Ishikawa (cell line): Measurements from ENCODE around the gene PCCA.

Experiments
- CEBPB ChIP-seq: IDR thresholded peaks from 2 replicates; pipeline ENCODE4 v1.6.1; 2012
- CREB1 ChIP-seq: IDR thresholded peaks from 2 replicates; pipeline ENCODE4 v1.6.1; 2012; ENCODE audit warnings: low read depth
- EGR1 ChIP-seq: IDR thresholded peaks from 2 replicates; pipeline ENCODE4 v1.6.1; 2012
- EP300 ChIP-seq: IDR thresholded peaks from 2 replicates; pipeline ENCODE4 v1.6.1; 2012; ENCODE audit warnings: borderline replicate concordance
- FOXM1 ChIP-seq: IDR thresholded peaks from 2 replicates; pipeline ENCODE4 v1.6.1; 2012; ENCODE audit warnings: low read depth, borderline replicate concordance
- NFIC ChIP-seq: IDR thresholded peaks from 2 replicates; pipeline ENCODE4 v1.6.1; 2012
- RAD21 ChIP-seq: IDR thresholded peaks from 2 replicates; pipeline ENCODE4 v1.6.1; 2012; ENCODE audit warnings: low read depth
- TAF1 ChIP-seq: IDR thresholded peaks from 2 replicates; pipeline ENCODE4 v1.6.1; 2012; ENCODE audit warnings: low read depth, mild to moderate bottlenecking
- TCF12 ChIP-seq: IDR thresholded peaks from 2 replicates; pipeline ENCODE4 v1.6.1; 2012; ENCODE audit warnings: low read depth
- TEAD4 ChIP-seq: IDR thresholded peaks from 2 replicates; pipeline ENCODE4 v1.6.1; 2012
- YY1 ChIP-seq: IDR thresholded peaks from 2 replicates; pipeline ENCODE4 v1.6.1; 2012; ENCODE audit warnings: low read depth
- ZBTB7A ChIP-seq: IDR thresholded peaks from 2 replicates; pipeline ENCODE4 v1.6.1; 2012; ENCODE audit warnings: low read depth
- TF ChIP-seq, protein P1 (sequence below): IDR thresholded peaks from 2 replicates; pipeline ENCODE4 v1.6.1; 2012
- TF ChIP-seq, protein P2 (sequence below): IDR thresholded peaks from 2 replicates; pipeline ENCODE4 v1.6.1; 2012; ENCODE audit warnings: low read depth, mild to moderate bottlenecking
- TF ChIP-seq, protein P3 (sequence below): IDR thresholded peaks from 2 replicates; pipeline ENCODE4 v1.6.1; 2012

Gene PCCA

DNA sequence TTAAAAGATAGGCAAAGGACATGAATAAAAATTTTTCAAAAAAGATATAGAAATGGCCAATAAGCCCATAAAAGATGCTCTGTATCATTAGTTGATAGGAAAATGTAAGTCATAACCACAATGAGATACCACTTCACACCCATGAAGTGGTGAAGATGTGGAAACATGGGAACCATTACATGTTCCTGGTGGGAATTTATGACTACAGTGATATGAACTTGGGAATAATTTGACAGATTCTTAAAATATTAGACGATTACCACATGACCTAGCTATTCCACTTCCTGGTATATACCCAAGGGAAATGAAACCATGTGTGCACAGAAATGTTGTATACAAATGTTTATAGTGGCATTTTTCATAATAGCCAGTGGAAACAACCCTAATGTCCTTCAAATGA lies 267.5 kb downstream of the PCCA start:
- TF ChIP-seq FOXM1, result no peak
- TF ChIP-seq YY1, result no peak
- no peak for TF ChIP-seq EGR1
- no peak for TF ChIP-seq NFIC

DNA sequence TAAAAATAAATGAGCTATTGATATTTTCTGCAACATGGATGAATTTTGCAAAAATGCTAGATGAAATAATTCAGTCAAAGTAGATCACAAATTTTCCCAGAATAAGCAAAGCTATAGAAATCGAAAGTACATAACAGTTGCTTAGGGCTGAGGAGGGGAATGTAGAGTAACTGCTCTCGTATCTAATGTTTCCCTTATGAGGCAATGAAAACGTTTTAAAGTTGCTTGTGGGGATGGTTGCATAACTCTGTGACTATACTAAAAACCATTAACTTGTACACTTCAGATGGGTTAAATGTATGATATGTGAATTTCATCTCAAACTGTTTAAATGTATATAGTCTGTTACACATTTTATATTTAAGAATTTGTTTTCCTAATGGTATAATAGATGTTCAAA lies 268.0 kb downstream of the PCCA start:
- no peak for TF ChIP-seq TAF1
- no peak for TF ChIP-seq EGR1
- TF ChIP-seq RAD21, result no peak
- no peak for TF ChIP-seq EP300
- TF ChIP-seq CEBPB, result no peak
- no peak for TF ChIP-seq NFIC
- TF ChIP-seq YY1, result no peak
- no peak for TF ChIP-seq CREB1
- TF ChIP-seq, protein P1, sequence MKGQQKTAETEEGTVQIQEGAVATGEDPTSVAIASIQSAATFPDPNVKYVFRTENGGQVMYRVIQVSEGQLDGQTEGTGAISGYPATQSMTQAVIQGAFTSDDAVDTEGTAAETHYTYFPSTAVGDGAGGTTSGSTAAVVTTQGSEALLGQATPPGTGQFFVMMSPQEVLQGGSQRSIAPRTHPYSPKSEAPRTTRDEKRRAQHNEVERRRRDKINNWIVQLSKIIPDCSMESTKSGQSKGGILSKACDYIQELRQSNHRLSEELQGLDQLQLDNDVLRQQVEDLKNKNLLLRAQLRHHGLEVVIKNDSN, result no peak
- no peak for TF ChIP-seq TCF12
- no peak for TF ChIP-seq FOXM1
- TF ChIP-seq, protein P2, sequence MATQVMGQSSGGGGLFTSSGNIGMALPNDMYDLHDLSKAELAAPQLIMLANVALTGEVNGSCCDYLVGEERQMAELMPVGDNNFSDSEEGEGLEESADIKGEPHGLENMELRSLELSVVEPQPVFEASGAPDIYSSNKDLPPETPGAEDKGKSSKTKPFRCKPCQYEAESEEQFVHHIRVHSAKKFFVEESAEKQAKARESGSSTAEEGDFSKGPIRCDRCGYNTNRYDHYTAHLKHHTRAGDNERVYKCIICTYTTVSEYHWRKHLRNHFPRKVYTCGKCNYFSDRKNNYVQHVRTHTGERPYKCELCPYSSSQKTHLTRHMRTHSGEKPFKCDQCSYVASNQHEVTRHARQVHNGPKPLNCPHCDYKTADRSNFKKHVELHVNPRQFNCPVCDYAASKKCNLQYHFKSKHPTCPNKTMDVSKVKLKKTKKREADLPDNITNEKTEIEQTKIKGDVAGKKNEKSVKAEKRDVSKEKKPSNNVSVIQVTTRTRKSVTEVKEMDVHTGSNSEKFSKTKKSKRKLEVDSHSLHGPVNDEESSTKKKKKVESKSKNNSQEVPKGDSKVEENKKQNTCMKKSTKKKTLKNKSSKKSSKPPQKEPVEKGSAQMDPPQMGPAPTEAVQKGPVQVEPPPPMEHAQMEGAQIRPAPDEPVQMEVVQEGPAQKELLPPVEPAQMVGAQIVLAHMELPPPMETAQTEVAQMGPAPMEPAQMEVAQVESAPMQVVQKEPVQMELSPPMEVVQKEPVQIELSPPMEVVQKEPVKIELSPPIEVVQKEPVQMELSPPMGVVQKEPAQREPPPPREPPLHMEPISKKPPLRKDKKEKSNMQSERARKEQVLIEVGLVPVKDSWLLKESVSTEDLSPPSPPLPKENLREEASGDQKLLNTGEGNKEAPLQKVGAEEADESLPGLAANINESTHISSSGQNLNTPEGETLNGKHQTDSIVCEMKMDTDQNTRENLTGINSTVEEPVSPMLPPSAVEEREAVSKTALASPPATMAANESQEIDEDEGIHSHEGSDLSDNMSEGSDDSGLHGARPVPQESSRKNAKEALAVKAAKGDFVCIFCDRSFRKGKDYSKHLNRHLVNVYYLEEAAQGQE, result no peak
- no peak for TF ChIP-seq ZBTB7A
- TF ChIP-seq, protein P3, sequence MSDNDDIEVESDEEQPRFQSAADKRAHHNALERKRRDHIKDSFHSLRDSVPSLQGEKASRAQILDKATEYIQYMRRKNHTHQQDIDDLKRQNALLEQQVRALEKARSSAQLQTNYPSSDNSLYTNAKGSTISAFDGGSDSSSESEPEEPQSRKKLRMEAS, result no peak
- TF ChIP-seq TEAD4, result no peak

DNA sequence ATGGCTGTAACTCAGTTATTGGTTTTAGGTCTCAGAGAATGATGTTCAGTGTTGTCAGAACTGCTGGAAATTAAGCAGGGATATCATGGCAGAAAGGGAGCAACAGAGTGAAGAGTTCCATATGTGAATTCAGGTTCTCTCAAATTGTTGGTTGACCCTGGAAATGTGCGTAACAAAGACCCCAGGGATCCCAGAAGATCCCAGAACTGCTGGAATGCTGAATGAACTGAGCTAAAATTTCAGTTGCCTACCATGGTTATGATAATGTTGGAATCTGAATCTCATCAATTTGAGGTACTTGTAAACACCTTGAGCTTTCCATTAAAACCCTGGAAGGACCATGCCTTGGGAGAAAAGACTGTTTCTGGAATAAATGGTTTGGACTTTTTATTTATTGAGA lies 268.9 kb downstream of the PCCA start:
- TF ChIP-seq TAF1 (no peak), YY1 (no peak), CEBPB (no peak), ZBTB7A (no peak), CREB1 (no peak), EP300 (no peak), EGR1 (no peak), FOXM1 (no peak), TEAD4 (no peak), NFIC (no peak), RAD21 (no peak), TCF12 (no peak)
- TF ChIP-seq, protein P1, result no peak
- TF ChIP-seq, protein P3, result no peak
- TF ChIP-seq, protein P2, result no peak

DNA sequence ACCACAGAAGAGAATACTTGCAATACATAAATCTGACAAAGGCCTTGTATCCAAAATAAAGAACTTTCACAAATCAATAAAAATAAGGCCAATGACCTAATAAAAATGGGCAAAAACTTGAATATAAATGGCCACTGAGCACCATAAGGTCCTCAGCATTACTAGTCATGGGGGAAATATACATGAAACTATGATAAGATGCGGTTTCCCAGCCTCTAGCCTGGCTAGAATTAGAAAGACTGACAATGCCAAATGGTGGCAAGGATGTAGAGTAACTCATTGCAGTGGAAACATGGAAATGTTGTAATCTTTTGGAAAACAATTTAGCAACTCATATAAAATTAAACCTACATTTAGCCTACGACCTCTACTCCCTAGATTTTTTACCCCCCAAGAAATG lies 272.6 kb downstream of the PCCA start:
- TF ChIP-seq YY1 (no peak), ZBTB7A (no peak), NFIC (no peak), EP300 (no peak), TCF12 (no peak), RAD21 (no peak), CREB1 (no peak), EGR1 (no peak), TEAD4 (no peak), TAF1 (no peak), FOXM1 (no peak), CEBPB (no peak)
- TF ChIP-seq, protein P2, result no peak
- TF ChIP-seq, protein P3, result no peak
